ENCODE data around the gene KDM8.
"Not testable (repeated sequence)": the region's sequence is repeated elsewhere in the genome, so short reads cannot be mapped to it uniquely, and the experiment has no call there.

DNA sequence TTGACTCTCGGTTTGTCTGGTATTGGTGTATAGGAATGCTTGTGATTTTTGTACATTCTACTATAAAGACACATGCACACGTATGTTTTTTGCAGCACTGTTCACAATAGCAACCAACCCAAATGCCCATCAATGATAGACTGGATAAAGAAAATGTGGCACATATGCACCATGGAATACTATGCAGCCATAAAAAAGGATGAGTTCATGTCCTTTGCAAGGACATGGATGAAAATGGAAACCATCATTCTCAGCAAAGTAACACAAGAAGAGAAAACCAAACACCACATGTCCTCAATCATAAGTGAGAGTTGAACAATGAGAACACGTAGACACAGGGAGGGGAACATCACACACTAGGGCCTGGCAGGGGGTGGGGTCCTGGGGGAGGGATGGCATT lies 2.4 kb upstream of the KDM8 start:
- not testable (repeated sequence) for TF ChIP-seq EZH2 (IDR thresholded peaks at IDR 0.05; ENCODE audit: borderline replicate concordance, low read depth, low read length, severe bottlenecking); JUN (IDR thresholded peaks at IDR 0.05; ENCODE audit: borderline replicate concordance, insufficient read depth, insufficient read length, low read depth); POLR2A (IDR thresholded peaks at IDR 0.05; ENCODE audit: low read depth, low read length)
- TF ChIP-seq, protein P1, sequence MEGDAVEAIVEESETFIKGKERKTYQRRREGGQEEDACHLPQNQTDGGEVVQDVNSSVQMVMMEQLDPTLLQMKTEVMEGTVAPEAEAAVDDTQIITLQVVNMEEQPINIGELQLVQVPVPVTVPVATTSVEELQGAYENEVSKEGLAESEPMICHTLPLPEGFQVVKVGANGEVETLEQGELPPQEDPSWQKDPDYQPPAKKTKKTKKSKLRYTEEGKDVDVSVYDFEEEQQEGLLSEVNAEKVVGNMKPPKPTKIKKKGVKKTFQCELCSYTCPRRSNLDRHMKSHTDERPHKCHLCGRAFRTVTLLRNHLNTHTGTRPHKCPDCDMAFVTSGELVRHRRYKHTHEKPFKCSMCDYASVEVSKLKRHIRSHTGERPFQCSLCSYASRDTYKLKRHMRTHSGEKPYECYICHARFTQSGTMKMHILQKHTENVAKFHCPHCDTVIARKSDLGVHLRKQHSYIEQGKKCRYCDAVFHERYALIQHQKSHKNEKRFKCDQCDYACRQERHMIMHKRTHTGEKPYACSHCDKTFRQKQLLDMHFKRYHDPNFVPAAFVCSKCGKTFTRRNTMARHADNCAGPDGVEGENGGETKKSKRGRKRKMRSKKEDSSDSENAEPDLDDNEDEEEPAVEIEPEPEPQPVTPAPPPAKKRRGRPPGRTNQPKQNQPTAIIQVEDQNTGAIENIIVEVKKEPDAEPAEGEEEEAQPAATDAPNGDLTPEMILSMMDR (IDR thresholded peaks at IDR 0.05; ENCODE audit: extremely low read depth in 1 of 2, insufficient read depth in 1 of 2, low read depth in 1 of 2, low read length in 2 of 2) = not testable (repeated sequence)
